ENCODE results near the gene CUX1. TPM values are rescaled to one million over a fixed set of nuclear protein-coding genes. Genes with fewer than 3 reads are reported as not detected.

The CUX1 gene
- total and polyA plus RNA-seq, 2 of the 13 experiments (the other 11 are each of a cell fraction or from before 2014, with no cell fraction given) = 13.7 to 14.9 TPM

DNA sequence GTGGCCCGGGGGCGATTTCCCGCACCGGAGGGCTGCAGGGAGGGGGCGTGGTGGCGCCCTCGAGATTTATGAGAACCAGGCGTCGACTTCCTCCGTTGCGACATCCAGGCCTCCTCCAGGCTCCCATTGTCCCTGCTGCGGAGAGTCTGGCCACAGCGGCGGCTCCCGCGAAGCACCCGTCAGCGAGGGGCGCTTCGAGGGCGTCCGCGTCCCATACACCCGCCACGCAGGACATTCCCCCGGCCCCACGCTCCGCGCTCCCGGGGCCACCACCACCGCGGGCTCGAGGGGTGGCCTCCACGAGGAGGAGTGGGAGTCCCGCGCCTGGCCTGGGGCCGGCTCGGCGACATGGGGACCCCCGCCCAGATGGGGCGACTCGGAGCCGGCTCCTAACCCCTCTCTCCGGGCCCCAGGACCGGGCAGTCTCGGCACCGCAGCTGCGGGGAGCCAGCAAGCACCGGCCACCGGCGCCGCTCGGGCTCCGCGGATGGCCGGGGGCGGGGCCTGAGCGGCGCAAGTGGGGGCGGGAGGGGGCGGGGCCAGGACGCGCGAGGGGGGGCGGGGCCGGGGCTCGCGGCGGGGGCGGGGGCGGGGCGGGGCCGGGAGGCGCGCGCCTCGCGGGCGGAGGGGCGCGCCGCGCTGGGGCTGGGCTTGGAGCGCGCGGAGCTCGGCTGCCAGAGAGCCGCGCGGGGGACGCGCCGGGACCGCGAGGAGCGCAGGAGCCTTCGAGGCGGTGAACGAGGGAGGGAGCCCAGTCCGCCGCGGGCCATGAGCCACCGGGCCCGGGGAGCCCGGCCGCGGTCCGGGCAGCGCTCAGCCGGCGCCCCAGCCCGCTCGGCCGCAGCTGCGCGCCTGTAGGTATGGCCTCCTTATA lies 469.0 kb downstream of the CUX1 start, which contains the start of gene SH2B2 (continued):
- TF ChIP-seq ATF1 (CRISPR knock-in tag; IDR thresholded peaks at IDR 0.05) (no peak), SPEN (CRISPR knock-in tag; IDR thresholded peaks at IDR 0.05; ENCODE audit: low read depth) (peak; percentile 7; the same call in 1 of the 2 replicates), SIN3B (IDR thresholded peaks at IDR 0.05; ENCODE audit: low read length) (no peak), PHF21A (CRISPR knock-in tag; IDR thresholded peaks at IDR 0.05) (peak; percentile 48; the same call in 1 of the 2 replicates), ASH2L (IDR thresholded peaks at IDR 0.05; ENCODE audit: insufficient read length, low read depth, low read length) (peak; percentile 52), ADNP (CRISPR knock-in tag; IDR thresholded peaks at IDR 0.05) (no peak), HES4 (CRISPR knock-in tag; IDR thresholded peaks at IDR 0.05; ENCODE audit: borderline replicate concordance) (0 out of 2 replicates have a peak, but pooled peaks have one; percentile 59), ZNF746 (CRISPR knock-in tag; IDR thresholded peaks at IDR 0.05) (no peak), HNF4G (IDR thresholded peaks at IDR 0.05; ENCODE audit: borderline replicate concordance, low read depth, low read length) (no peak), HNF4G (CRISPR knock-in tag; IDR thresholded peaks at IDR 0.05; ENCODE audit: borderline replicate concordance, low read depth) (no peak), ZNF792 (CRISPR knock-in tag; IDR thresholded peaks at IDR 0.05) (no peak), EP300 (IDR thresholded peaks at IDR 0.05; ENCODE audit: low read depth in 2 of 2, low read length in 2 of 2) (no peak), EP300 (CRISPR knock-in tag; IDR thresholded peaks at IDR 0.05; ENCODE audit: borderline replicate concordance) (no peak), ZMYM2 (CRISPR knock-in tag; IDR thresholded peaks at IDR 0.05) (no peak), KAT2B (IDR thresholded peaks at IDR 0.05; ENCODE audit: borderline replicate concordance, low read depth, low read length) (no peak), SNRNP70 (IDR thresholded peaks at IDR 0.05; ENCODE audit: low read depth, low read length) (no peak), MYNN (CRISPR knock-in tag; IDR thresholded peaks at IDR 0.05; ENCODE audit: low read depth) (peak; percentile 13; the same call in 1 of the 2 replicates), HMG20A (CRISPR knock-in tag; IDR thresholded peaks at IDR 0.05; ENCODE audit: borderline replicate concordance) (no peak), ZNF17 (CRISPR knock-in tag; IDR thresholded peaks at IDR 0.05) (no peak), ZKSCAN5 (CRISPR knock-in tag; IDR thresholded peaks at IDR 0.05) (no peak), TOPORS (CRISPR knock-in tag; IDR thresholded peaks at IDR 0.05) (no peak), NR2F6 (IDR thresholded peaks at IDR 0.05) (no peak), NR2F6 (CRISPR knock-in tag; IDR thresholded peaks at IDR 0.05) (peak; percentile 45)
- TF ChIP-seq, protein P1, sequence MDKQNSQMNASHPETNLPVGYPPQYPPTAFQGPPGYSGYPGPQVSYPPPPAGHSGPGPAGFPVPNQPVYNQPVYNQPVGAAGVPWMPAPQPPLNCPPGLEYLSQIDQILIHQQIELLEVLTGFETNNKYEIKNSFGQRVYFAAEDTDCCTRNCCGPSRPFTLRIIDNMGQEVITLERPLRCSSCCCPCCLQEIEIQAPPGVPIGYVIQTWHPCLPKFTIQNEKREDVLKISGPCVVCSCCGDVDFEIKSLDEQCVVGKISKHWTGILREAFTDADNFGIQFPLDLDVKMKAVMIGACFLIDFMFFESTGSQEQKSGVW (CRISPR knock-in tag; IDR thresholded peaks at IDR 0.05; ENCODE audit: borderline replicate concordance) = no peak
- TF ChIP-seq, protein P2, sequence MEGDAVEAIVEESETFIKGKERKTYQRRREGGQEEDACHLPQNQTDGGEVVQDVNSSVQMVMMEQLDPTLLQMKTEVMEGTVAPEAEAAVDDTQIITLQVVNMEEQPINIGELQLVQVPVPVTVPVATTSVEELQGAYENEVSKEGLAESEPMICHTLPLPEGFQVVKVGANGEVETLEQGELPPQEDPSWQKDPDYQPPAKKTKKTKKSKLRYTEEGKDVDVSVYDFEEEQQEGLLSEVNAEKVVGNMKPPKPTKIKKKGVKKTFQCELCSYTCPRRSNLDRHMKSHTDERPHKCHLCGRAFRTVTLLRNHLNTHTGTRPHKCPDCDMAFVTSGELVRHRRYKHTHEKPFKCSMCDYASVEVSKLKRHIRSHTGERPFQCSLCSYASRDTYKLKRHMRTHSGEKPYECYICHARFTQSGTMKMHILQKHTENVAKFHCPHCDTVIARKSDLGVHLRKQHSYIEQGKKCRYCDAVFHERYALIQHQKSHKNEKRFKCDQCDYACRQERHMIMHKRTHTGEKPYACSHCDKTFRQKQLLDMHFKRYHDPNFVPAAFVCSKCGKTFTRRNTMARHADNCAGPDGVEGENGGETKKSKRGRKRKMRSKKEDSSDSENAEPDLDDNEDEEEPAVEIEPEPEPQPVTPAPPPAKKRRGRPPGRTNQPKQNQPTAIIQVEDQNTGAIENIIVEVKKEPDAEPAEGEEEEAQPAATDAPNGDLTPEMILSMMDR (CRISPR knock-in tag; IDR thresholded peaks at IDR 0.05) = peak; percentile 43
- TF ChIP-seq, protein P3, sequence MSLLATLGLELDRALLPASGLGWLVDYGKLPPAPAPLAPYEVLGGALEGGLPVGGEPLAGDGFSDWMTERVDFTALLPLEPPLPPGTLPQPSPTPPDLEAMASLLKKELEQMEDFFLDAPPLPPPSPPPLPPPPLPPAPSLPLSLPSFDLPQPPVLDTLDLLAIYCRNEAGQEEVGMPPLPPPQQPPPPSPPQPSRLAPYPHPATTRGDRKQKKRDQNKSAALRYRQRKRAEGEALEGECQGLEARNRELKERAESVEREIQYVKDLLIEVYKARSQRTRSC (CRISPR knock-in tag; IDR thresholded peaks at IDR 0.05; ENCODE audit: low read depth) = no peak
- TF ChIP-seq, protein P4, sequence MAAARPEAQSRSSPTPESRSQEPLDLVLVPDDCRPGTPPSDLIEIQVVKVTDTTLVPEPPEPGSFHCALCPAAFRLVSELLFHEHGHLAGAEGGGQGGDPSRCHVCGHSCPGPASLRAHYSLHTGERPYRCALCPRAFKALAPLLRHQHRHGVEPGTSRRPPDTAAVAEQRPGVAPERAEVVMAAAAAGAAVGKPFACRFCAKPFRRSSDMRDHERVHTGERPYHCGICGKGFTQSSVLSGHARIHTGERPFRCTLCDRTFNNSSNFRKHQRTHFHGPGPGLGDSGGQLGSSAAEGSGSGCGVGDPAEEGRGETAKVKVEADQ (CRISPR knock-in tag; IDR thresholded peaks at IDR 0.05; ENCODE audit: borderline replicate concordance) = no peak
- TF ChIP-seq, protein P5, sequence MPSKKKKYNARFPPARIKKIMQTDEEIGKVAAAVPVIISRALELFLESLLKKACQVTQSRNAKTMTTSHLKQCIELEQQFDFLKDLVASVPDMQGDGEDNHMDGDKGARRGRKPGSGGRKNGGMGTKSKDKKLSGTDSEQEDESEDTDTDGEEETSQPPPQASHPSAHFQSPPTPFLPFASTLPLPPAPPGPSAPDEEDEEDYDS (CRISPR knock-in tag; IDR thresholded peaks at IDR 0.05) = no peak
